Loucy (cell line): ENCODE measurements around the gene ADARB2.

Experiments
- EZH2phosphoT487 ChIP-seq: fragments of 200-600 bp; IDR thresholded peaks from 2 replicates; pipeline ENCODE4 v1.6.1; 2018; ENCODE audit warnings: antibody characterized with exemption, mild to moderate bottlenecking, moderate library complexity, borderline replicate concordance
- TF ChIP-seq, protein P1 (sequence below): fragments of 200-600 bp; sonication (generic); conservative IDR thresholded peaks from 2 replicates; pipeline ENCODE4 v1.5.1; 2014; ENCODE audit warnings: mild to moderate bottlenecking, antibody characterized with exemption, low read length

DNA sequence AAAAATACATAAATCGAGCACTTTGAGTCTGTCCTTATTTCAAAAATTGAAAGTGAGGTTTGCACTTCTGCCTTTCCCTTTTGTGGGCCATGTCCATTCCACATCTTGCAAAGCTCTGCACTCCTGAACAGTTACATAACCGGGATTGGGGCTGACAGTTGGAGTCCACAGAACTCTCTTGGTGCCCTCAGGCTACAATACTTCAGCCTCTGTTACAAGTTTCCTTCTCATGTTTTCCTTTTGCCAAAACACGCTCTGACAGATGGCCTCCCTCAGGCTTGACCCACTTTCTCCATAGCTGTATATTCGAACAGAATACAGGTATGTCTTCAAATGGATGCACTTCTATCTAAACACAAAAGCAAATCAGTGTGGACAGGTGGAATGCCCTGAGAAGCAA lies 345.2 kb downstream of the ADARB2 start:
- TF ChIP-seq, protein P1, sequence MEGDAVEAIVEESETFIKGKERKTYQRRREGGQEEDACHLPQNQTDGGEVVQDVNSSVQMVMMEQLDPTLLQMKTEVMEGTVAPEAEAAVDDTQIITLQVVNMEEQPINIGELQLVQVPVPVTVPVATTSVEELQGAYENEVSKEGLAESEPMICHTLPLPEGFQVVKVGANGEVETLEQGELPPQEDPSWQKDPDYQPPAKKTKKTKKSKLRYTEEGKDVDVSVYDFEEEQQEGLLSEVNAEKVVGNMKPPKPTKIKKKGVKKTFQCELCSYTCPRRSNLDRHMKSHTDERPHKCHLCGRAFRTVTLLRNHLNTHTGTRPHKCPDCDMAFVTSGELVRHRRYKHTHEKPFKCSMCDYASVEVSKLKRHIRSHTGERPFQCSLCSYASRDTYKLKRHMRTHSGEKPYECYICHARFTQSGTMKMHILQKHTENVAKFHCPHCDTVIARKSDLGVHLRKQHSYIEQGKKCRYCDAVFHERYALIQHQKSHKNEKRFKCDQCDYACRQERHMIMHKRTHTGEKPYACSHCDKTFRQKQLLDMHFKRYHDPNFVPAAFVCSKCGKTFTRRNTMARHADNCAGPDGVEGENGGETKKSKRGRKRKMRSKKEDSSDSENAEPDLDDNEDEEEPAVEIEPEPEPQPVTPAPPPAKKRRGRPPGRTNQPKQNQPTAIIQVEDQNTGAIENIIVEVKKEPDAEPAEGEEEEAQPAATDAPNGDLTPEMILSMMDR, result no peak
- no peak for TF ChIP-seq EZH2phosphoT487
